Ectodermal cell (in vitro differentiated cells): ENCODE results near the gene ANKS1B.

Experiments
- H3K27ac ChIP-seq: 2 replicates; pipeline ENCODE4 v1.7.0; 2013; ENCODE audit warnings: mild to moderate bottlenecking, low read depth, low read length; ENCODE audit not compliant: insufficient read depth, poor library complexity, severe bottlenecking
- H3K27me3 ChIP-seq: 2 replicates; pipeline ENCODE4 v1.7.0; 2013; ENCODE audit warnings: mild to moderate bottlenecking, low read length; ENCODE audit not compliant: insufficient read depth, control insufficient read depth, poor library complexity, severe bottlenecking
- H3K36me3 ChIP-seq: one replicate; pipeline ENCODE4 v1.7.0; 2013; ENCODE audit warnings: low read length; ENCODE audit not compliant: control insufficient read depth, insufficient read depth
- H3K4me1 ChIP-seq: one replicate; pipeline ENCODE4 v1.7.0; 2013; ENCODE audit warnings: low read length; ENCODE audit not compliant: control insufficient read depth, insufficient read depth
- H3K4me3 ChIP-seq: 2 replicates; pipeline ENCODE4 v1.7.0; 2013; ENCODE audit warnings: low read depth, low read length, control low read depth; ENCODE audit not compliant: insufficient read depth
- H3K9me3 ChIP-seq: 2 replicates; pipeline ENCODE4 v1.7.0; 2013; ENCODE audit warnings: mild to moderate bottlenecking, low read length, moderate library complexity; ENCODE audit not compliant: control insufficient read depth
- WGBS, 2 experiments: methylation state at CpG; one replicate each; pipeline ENCODE4 v1.1.7; 2013; ENCODE audit warnings: missing lambda C conversion rate in 2 of 2; 5-methylcytosine and 5-hydroxymethylcytosine counted together

Gene ANKS1B

GRCh38 chr12:99769396-99769980 is 215.2 kb downstream of the ANKS1B start:
- no peak overlapping the region for H3K27ac ChIP-seq
- peaks cover 7% of the 10 kb centered on the region for H3K4me1 ChIP-seq
- H3K9me3 ChIP-seq, result no peaks in the 10 kb centered on the region
- no peak overlapping the region for H3K4me3 ChIP-seq
- H3K27me3 ChIP-seq, result no peaks in the 10 kb centered on the region
- WGBS, 2 experiments, result 78 to 100% methylated on average over 1 of the region's 1 CpG
- no peaks in the 10 kb centered on the region for H3K36me3 ChIP-seq

DNA sequence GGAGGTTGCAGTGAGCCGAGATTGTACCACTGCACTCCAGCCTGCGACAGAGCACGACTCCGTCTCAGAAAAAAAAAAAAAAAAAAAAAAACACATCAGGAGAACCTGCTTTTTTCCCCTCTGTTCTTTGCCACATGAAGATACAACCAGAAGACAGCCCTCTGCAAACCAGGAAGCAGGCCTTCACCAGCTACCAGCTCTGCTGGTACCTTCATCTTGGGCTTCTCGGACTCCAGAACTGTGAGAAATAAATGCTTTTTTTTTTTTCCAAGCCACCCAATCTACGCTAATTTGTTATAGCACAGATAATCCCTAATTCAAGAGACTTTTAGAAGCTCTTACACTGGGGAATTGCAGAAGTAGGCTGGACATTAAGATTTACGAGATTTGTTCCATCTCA is 216.0 kb downstream of the ANKS1B start:
- Histone ChIP-seq H3K27me3 (no peaks in the 10 kb centered on the region), H3K27ac (no peak overlapping the region), H3K4me3 (no peak overlapping the region), H3K9me3 (no peaks in the 10 kb centered on the region), H3K36me3 (no peaks in the 10 kb centered on the region), H3K4me1 (peaks cover 7% of the 10 kb centered on the region)
- WGBS, 2 experiments, result 93 to 94% methylated on average over 7 of the region's 7 CpGs

DNA sequence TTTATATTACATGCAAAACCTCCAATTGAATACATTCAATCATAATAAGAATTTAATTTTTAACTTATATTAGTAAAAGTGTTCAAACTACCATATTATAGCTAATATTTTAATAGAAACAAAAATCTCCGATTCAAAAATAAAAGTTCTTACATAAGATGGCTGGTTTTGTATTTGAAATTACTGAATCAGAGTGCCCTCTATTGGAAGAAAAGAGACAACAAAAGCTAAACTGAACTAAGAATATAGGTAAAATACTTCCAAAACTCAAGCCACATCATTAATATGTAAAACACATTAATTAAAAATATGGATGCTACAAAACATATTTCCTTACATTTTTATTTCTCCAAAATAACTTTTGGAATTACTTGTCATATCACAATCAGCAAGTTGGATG is 216.9 kb downstream of the ANKS1B start:
- Histone ChIP-seq H3K4me3 (no peak overlapping the region), H3K9me3 (no peaks in the 10 kb centered on the region)

GRCh38 chr12:99766408-99766807 is 218.3 kb downstream of the ANKS1B start:
- no peaks in the 10 kb centered on the region for H3K36me3 ChIP-seq
- no peak overlapping the region for H3K27ac ChIP-seq
- no CpG with 5 or more reads among the region's 1 CpG for WGBS, 2 experiments
- peaks cover 7% of the 10 kb centered on the region for H3K4me1 ChIP-seq
- no peaks in the 10 kb centered on the region for H3K9me3 ChIP-seq
- no peak overlapping the region for H3K4me3 ChIP-seq
- no peaks in the 10 kb centered on the region for H3K27me3 ChIP-seq

More for the DNA sequence above, 216.9 kb downstream of the ANKS1B start:
- no CpG with 5 or more reads among the region's 1 CpG for WGBS, 2 experiments
- Histone ChIP-seq H3K27ac (no peak overlapping the region), H3K36me3 (no peaks in the 10 kb centered on the region), H3K27me3 (no peaks in the 10 kb centered on the region), H3K4me1 (peaks cover 7% of the 10 kb centered on the region)

DNA sequence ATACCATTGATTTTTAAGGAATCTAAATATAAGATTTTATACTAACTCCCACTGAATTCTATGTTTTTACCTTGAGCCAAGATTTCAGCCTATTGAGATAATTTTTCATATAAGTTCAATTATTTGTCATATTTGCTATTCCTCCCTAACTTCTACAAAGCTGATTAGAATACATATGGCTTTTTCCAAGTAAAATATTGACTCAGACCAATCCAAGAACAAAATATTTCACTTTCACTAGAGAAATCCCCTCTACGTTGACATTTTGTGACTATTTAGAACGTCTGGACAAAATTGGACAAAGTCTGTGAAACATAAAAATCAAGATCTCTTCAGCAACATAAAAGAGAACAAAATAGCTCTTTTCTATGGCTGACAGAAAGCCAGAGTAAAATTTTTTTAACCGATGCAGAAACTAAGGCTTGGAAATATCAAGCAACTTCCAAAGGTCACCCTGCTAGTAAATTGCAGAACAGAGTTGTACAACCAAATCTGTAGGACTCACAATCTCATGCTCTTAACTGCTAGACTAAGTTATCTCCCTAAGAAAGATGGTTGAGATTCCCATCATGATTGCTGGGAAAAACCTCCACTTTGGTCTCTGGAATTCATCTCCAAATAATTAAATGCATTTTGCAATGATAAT is 219.1 kb downstream of the ANKS1B start:
- WGBS, 2 experiments, result 95% methylated on average over 3 of the region's 3 CpGs
- no peak overlapping the region for H3K27ac ChIP-seq
- H3K4me1 ChIP-seq, result peaks cover 7% of the 10 kb centered on the region
- H3K9me3 ChIP-seq, result no peaks in the 10 kb centered on the region
- H3K4me3 ChIP-seq, result no peak overlapping the region
- no peaks in the 10 kb centered on the region for H3K36me3 ChIP-seq
- no peaks in the 10 kb centered on the region for H3K27me3 ChIP-seq

- H3K4me1 ChIP-seq, result no peaks in the 10 kb centered on the region
- no peaks in the 10 kb centered on the region for H3K36me3 ChIP-seq
- no peaks in the 10 kb centered on the region for H3K9me3 ChIP-seq
- no peak overlapping the region for H3K27ac ChIP-seq
- H3K4me3 ChIP-seq, result no peak overlapping the region
- 92 to 95% methylated on average over 2 of the region's 2 CpGs for WGBS, 2 experiments
- no peaks in the 10 kb centered on the region for H3K27me3 ChIP-seq
Measured at GRCh38 chr12:99759444-99759843, 225.3 kb downstream of the ANKS1B start.

GRCh38 chr12:99758997-99759396 is 225.7 kb downstream of the ANKS1B start:
- WGBS, 2 experiments, result 87 to 94% methylated on average over 2 to 3 of the region's 3 CpGs
- Histone ChIP-seq H3K4me1 (no peaks in the 10 kb centered on the region), H3K36me3 (no peaks in the 10 kb centered on the region), H3K27ac (no peak overlapping the region), H3K27me3 (no peaks in the 10 kb centered on the region), H3K4me3 (no peak overlapping the region), H3K9me3 (no peaks in the 10 kb centered on the region)

- Histone ChIP-seq H3K9me3 (no peaks in the 10 kb centered on the region), H3K4me1 (no peaks in the 10 kb centered on the region), H3K36me3 (no peaks in the 10 kb centered on the region), H3K27me3 (no peaks in the 10 kb centered on the region), H3K27ac (no peak overlapping the region), H3K4me3 (no peak overlapping the region)
Measured at GRCh38 chr12:99752740-99753139, 232.0 kb downstream of the ANKS1B start.

- no peaks in the 10 kb centered on the region for H3K4me1 ChIP-seq
- H3K27me3 ChIP-seq, result no peaks in the 10 kb centered on the region
- no peaks in the 10 kb centered on the region for H3K36me3 ChIP-seq
- H3K4me3 ChIP-seq, result no peak overlapping the region
- no peaks in the 10 kb centered on the region for H3K9me3 ChIP-seq
- no peak overlapping the region for H3K27ac ChIP-seq
Measured at GRCh38 chr12:99746538-99746937, 238.2 kb downstream of the ANKS1B start.

DNA sequence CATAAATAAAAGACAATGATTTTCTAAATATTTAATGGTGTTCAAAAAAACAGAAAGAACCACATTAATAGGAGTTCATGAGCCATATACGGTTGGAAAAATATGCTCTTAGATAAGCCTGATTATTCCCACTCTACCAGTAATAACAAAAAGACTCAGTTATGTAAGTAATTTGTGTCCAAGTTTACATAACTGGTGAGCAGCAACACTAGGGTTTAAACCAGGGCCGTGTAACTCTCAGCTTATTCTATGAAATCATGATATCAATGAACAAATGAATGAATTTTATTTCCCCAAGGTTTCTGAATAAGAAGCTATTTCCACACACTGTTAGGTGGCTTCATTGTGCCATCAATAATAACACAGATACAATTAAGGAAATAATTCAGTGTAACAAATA is 238.8 kb downstream of the ANKS1B start:
- Histone ChIP-seq H3K27ac (no peak overlapping the region), H3K27me3 (no peaks in the 10 kb centered on the region), H3K9me3 (no peaks in the 10 kb centered on the region), H3K36me3 (no peaks in the 10 kb centered on the region), H3K4me1 (no peaks in the 10 kb centered on the region), H3K4me3 (no peak overlapping the region)
- WGBS, 2 experiments, result 83 to 100% methylated on average over 1 of the region's 2 CpGs
